NOMO-1 treated with DMSO at 0.1 percent for 48 hours (cell line): Measurements from ENCODE around the gene ITPKB.

Source experiments
- DNase-seq: peaks from one replicate; lab custom pipeline; 2025; ENCODE audit not compliant: unreplicated experiment; lab: John Stamatoyannopoulos, UW

The ITPKB gene

DNA sequence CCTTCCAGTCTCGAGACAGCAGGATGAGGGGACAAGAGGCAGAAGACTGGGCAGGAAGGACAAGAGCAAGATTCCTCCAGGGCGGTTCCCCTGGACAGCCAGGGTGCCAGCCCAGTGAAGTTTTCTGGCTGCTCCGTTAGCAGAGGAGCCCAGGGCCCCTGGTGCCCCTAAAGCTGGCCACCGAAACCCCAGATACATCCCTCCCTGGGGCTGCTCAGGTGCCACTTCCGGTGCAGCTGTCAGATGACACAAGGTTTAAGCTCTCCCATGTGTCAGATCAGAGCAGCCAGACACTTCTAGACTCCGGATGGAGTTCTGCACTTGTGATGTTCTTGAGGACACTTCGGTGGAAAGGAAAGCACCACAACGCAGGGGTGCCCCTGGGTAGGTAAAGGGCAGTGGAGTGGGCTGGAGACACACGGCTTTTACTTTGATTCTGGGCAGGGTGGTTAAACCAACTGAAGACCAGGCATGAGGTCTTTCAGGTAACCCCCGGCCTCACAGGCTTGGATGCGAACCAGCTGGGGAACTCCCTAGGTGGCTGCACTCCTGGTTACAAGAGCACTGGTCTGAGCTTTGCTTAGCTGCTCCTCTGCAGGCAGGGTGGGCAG is 85.7 kb downstream of the ITPKB start:
- DNase-seq: no peak

- no peak for DNase-seq
Measured at GRCh38 chr1:226652613-226653012, 86.5 kb downstream of the ITPKB start.

GRCh38 chr1:226651732-226652105 is 87.4 kb downstream of the ITPKB start:
- DNase-seq: no peak

GRCh38 chr1:226651041-226651731 is 87.9 kb downstream of the ITPKB start:
- no peak for DNase-seq

- no peak for DNase-seq
Measured at GRCh38 chr1:226650236-226650841, 88.7 kb downstream of the ITPKB start.

- DNase-seq: peak; percentile 4
Measured at GRCh38 chr1:226649780-226650179, 89.3 kb downstream of the ITPKB start.

DNA sequence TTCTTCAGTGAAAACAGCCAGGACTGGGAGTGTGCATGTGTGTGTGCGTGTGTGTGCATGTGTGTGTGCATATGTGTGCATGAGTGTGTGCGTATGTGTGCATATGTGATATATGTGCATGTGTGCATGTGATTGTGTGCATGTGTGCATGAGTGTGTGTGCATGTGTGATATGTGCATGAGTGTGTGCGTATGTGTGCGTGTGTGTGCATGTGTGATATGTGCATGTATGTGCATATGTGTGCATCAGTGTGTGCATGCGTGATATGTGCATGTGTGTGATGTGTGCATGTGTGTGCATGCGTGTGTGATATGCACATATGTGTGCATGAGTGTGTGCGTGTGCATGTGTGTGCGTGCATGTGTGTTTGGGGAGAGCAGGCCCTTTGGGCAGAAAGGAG is 89.8 kb downstream of the ITPKB start:
- no peak for DNase-seq

DNA sequence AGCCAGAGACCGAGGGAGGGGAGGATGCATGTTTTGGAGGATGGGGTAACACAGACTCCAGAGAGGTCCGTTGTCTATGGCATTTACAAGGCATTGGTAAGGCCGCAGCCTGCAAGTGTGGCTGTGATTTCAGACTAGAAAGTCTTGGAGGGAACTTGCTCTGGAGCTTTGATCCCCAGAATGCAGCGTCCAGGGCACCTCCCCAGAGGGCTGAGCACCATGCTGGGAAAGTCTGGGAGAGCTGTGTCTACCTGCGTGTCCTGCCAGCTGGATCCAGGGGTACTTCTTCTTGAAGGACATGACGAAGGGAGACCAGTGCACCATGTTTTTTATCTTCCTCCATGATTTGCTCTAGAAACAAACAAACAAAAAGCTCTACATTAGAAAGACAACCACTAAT is 90.7 kb downstream of the ITPKB start:
- DNase-seq: no peak

- no peak for DNase-seq
Measured at GRCh38 chr1:226647719-226648118, 91.4 kb downstream of the ITPKB start.

DNA sequence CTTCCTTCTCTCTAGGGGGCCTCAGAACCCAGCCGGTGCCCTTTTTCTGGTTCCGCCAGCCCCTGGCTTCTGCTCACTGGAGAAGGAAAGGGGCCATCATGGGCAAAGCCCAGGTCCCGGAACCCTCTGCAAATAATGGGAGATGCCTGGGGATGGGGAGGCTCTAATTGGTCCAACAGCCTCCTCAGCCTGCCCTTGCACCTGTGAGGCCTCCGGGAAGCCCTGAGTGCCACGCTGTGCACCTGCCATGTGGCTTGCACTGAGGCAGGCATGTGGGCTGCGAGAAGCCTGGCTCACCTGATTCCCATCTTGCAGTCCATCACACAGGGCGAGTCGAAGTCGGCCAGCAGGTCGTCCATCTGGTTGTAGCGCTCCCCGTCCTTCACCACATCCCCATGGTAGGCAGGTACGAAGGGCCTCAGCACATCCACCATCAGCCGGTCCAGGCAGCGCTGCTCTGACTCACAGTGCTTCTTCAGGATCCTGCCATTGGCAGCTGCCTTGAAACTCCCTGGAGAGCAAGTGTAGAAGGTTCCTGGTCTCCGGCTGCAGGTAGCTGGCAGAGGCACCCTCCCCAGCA is 92.1 kb downstream of the ITPKB start:
- DNase-seq: no peak

GRCh38 chr1:226646026-226646869 is 92.8 kb downstream of the ITPKB start:
- DNase-seq: no peak

DNA sequence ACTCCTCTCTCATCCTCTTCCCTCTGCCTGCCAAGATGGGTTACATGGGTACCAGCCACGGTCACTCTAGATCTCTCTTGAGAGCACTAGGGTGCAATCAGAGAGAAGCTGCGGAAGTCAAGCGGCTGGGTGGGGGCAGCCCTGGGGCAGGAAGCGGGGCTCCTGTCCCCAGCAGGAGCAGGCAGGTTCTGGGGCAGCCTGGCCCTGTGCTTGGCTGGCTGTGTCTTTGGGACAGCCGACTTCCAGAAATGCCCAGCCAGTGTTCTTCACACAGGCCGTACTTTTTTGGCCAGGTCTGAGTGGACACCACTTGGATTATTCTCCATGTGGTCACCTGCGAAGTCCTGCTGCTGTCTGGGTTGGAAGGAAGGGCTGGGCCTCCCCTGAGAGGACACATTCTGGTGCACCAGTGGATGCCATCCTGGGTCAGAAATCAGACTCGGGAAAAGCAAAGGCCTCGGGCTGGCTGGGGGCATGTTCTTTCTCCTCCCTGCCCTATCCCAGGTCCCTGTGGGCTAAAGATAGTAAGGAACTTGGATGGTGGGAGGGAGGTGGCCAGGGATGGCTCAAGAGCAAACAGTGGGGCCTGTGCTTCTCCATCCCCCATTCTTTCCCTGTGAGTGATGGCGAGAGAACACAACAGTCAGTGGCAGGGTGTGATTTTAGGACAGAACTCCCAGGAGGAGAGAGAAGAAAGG is 93.7 kb downstream of the ITPKB start:
- DNase-seq: no peak

DNA sequence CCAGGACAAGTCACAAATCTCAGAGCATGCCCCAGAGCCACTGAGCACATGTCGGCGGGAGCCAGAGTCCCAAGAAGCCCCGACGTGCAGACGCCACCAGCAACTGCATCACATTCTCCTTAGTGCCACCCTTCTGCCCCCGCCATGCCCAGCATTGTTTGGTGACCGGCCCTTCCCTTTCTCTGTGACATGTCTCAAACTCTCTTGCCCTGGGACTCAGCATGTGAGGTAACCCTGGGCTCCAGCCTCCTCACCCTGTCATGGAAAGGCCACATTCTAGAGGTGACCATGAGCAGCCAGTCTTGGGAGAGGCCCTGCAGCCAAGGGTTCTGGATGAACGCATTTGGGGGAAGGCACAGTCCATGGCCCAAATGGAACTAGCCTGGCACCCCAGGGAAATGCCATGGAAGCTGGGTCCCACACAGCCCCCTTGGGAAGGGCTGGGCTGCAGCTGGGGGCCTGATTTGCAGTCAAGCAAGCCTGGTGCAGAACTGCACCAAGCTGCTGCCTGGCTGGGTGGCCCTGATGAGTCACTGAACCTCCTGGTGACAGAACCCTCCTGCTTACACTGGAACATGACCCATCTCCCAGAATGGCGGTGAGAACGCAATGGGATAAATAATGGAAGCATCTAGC is 94.4 kb downstream of the ITPKB start:
- no peak for DNase-seq

DNA sequence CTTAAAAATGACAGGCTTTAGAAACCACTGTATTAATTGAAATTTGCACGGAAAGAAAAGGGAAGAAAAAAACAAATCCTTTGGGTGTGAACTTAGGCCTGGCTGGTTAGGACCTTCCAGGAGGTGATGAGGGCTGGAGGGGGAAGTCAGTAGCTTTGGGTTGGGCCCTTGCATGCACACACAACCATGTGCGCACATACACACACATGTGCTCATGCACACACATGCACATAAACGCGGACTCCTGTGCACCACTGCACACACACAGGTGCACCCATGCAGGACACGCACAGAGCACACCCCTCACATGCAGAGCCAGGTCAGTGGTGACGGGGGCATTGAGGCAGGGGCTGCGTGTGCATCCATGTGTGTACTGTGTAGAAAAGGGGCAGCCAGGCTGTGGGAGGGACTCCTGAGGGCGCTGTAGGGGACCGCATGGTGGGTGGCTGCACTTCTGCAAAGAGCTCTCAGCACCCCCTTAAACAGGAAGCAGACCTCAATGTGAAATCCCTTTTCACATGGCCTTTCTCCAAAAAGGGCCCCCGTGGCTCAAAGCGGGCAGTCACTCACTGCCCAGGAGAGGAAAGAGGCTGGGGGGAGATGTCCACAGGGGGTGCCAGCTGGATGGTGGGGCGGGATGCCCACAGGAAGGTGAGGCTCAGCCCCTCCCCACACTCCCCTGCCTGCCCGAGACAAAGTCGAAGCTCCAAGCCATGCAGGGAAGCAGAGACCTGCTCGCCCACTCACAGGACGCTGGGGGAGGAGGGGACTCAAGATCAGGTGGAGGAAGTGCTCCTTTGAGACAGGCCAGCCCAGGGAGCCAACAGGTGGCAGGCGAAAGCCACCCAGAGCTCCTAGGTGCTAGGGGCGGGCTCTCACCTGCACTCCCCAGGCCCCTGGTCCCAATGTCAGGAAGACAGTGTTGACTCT is 95.2 kb downstream of the ITPKB start:
- DNase-seq: peak; percentile 57

DNA sequence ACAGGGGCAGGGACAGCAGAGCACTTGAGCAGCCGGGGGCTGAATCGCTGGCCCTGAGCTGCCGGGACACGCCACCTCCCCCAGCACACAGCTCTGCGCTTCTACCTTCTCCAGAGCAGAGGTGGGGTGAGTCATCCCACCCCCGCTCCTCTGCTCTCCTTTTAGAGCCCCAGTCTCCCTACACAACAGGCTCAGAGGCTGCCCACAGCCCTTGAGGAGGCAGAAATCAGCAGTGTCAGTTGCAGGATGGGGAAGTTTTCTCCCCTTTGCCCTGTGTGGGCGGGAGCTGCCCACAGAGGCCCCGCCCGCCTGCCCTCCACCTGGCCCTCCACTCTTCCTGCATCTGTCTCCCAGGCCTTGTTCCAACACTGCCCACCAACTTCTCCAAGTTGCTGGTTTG is 95.9 kb downstream of the ITPKB start:
- DNase-seq: peak; percentile 90

GRCh38 chr1:226642421-226642820 is 96.7 kb downstream of the ITPKB start:
- no peak for DNase-seq

DNA sequence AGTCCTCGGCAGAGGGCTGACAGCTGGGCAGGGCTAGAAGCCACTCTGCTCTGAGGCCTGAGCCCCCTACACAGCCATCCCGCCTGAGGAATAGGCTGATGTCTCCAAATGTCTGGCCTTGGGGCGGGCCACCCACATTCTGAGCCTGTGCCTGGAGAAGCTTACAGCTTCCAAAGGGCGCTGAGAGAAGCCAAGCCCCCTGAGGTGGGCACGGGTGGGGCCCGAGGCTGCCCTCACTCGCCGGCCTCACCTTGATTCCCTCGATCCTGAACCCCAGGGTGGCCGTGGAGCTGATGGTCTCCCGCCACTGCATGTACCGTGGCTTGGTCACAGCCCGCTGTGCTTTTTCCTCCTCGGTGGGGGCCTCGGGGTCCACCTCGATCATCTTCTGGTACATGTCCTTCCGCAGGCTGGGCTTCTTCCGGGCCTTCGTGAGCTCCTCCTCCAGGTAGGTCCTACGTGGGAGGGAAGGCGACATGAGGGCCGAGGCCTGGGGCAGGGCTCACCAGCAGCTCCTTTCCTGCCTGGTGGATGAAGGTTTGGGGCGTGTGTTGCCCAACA is 97.3 kb downstream of the ITPKB start:
- DNase-seq: no peak

DNA sequence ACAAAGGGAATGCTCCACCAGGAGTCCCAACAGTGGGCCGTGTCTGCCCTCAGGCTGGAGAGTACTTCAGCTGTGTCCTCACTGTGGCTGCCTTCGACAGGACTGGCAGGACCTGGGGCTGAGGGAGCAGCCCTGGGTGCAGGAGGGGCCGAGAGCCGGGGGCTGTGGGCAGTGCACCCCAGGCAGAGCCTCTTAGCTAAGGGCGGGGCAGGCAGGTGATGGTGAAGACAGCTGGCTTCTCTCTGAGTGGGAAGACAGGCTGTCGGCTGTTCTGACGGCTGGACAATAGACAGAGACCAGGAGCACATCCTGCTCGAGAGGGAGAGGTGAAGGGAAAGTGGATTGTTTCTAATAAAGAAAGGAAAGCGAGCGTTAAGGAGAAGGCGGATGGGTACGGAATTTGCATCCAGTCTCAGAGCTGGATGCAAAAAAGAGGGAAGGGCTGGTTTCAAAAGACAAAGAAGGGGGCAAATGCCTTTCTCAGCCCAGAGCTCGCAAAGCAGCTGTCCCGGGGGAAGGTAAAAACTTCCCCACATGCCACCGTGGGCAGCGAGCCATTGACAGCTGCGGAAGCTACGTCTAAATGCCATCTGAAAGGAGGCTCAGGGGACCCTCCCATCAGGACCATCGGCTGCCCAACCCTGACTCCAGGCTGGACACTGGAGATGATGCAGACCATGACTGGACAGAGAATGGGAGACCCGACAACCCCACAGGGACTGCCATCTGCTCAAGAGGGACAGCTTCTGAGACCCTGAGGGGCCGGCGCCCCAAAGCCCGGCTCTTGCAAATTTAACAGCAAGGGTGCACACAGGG is 98.6 kb downstream of the ITPKB start:
- no peak for DNase-seq
